Testis (tissue), 3 donors: ENCODE data around the gene LDHD. TPM values are rescaled to one million over a fixed set of nuclear protein-coding genes. Genes with fewer than 3 reads are reported as not detected.

Source experiments
- DNase-seq: peaks from one replicate; pipeline ENCODE4 v3.0.0-alpha.2; 2019
- H3K27ac ChIP-seq, 2 donors: fragments of 200-600 bp; sonication (generic); one replicate each; pipeline ENCODE4 v1.5.1; 2019
- H3K27me3 ChIP-seq: fragments of 200-600 bp; sonication (generic); one replicate; pipeline ENCODE4 v1.5.1; 2019
- H3K36me3 ChIP-seq: fragments of 200-600 bp; sonication (generic); one replicate; pipeline ENCODE4 v1.5.1; 2017; ENCODE audit warnings: low read depth; ENCODE audit errors: missing control alignments
- H3K4me1 ChIP-seq: fragments of 200-600 bp; sonication (generic); one replicate; pipeline ENCODE4 v1.5.1; 2019
- H3K4me3 ChIP-seq, 2 donors: fragments of 200-600 bp; sonication (generic); one replicate each; pipeline ENCODE4 v1.5.1; 2017 to 2019
- H3K9me3 ChIP-seq: fragments of 200-600 bp; sonication (generic); one replicate; pipeline ENCODE4 v1.5.1; 2017
- CTCF ChIP-seq, 3 experiments: fragments of 450-650 bp in 2 of 3; fragments of 200-600 bp in 1 of 3; sonication (generic) in 1 of 3; IDR thresholded peaks; one replicate each; pipeline ENCODE4 v1.5.1; 2016 to 2019; ENCODE audit warnings: antibody characterized with exemption in 3 of 3, mild to moderate bottlenecking in 2 of 3, moderate library complexity in 1 of 3
- POLR2A ChIP-seq: fragments of 450-650 bp; IDR thresholded peaks from one replicate; pipeline ENCODE4 v1.6.1; 2017; ENCODE audit warnings: antibody characterized with exemption, mild to moderate bottlenecking, moderate library complexity
- WGBS, 2 donors: methylation state at CpG; one replicate each; pipeline ENCODE4 v1.1.5; 2018; 5-methylcytosine and 5-hydroxymethylcytosine counted together
- intact Hi-C: fragments of 100-400 bp; cut with DNase I; formaldehyde crosslinking; loops from one replicate; pipeline ENCODE4 v1.15.1; 2023; ENCODE audit warnings: low total_unique reads
- polyA plus RNA-seq: library from polyadenylated mRNA; stranded (reverse); fragments of 350-450 nt; fragmentation: Illumina TruSeq; extraction: RNeasy Lipid Tissue Mini Kit (QIAGEN cat#74804); gene quantifications from one replicate; pipeline ENCODE4 v1.2.3, GENCODE V29; 2014; ENCODE audit warnings: low read depth, low replicate concordance; ENCODE audit not compliant: insufficient read depth
- total RNA-seq, 2 donors: library from RNA; depleted of rRNA; stranded (reverse); fragments of >200 nt; gene quantifications; one replicate each; pipeline ENCODE4 v1.2.3, GENCODE V29; 2016

The LDHD gene
- total and polyA plus RNA-seq, 3 donors from 2014 or later: 4.2 to 14.4 (median 5.0) TPM

- H3K27me3 ChIP-seq: no peaks in the 10 kb centered on the region
- intact Hi-C loops: no loop called here
- TF ChIP-seq POLR2A (no peak), CTCF (IDR thresholded peaks at IDR 0.05) (no peak)
- DNase-seq: no peak
- no peak overlapping the region for H3K4me3 ChIP-seq
- H3K36me3 ChIP-seq: no peaks in the 10 kb centered on the region
- H3K9me3 ChIP-seq: no peaks in the 10 kb centered on the region
- 86% methylated on average over 20 of the region's 20 CpGs; no CpG with 5 or more reads in 1 of the 2 donors for WGBS, 2 donors
- H3K27ac ChIP-seq: no peak overlapping the region
- H3K4me1 ChIP-seq: peaks cover 41% of the 10 kb centered on the region
These were observed 2.9 kb downstream of the LDHD start for GRCh38 chr16:75113541-75114121.

GRCh38 chr16:75112734-75113491 lies 3.7 kb downstream of the LDHD start:
- Histone ChIP-seq H3K27me3 (no peaks in the 10 kb centered on the region), H3K27ac (no peak overlapping the region), H3K9me3 (no peaks in the 10 kb centered on the region), H3K4me1 (peaks cover 44% of the 10 kb centered on the region), H3K4me3 (no peak overlapping the region), H3K36me3 (no peaks in the 10 kb centered on the region)
- intact Hi-C loops: no loop called here
- DNase-seq: no peak
- TF ChIP-seq POLR2A: no peak
- TF ChIP-seq CTCF (IDR thresholded peaks at IDR 0.05): no peak
- WGBS, 2 donors: 68 to 72% methylated on average over 12 to 14 of the region's 14 CpGs

GRCh38 chr16:75111961-75112733 lies 4.4 kb downstream of the LDHD start:
- H3K4me1 ChIP-seq: peaks cover 44% of the 10 kb centered on the region
- DNase-seq: no peak
- TF ChIP-seq POLR2A (no peak), CTCF (IDR thresholded peaks at IDR 0.05) (no peak)
- no peaks in the 10 kb centered on the region for H3K27me3 ChIP-seq
- intact Hi-C loops: loop anchor here (2.0 kb wide), 1 partner anchor 113 kb away; the partner anchor contains the start of gene ZNRF1
- no peak overlapping the region for H3K4me3 ChIP-seq
- WGBS, 2 donors: 40 to 49% methylated on average over 21 to 26 of the region's 26 CpGs
- no peaks in the 10 kb centered on the region for H3K36me3 ChIP-seq
- H3K27ac ChIP-seq: no peak overlapping the region
- no peaks in the 10 kb centered on the region for H3K9me3 ChIP-seq

GRCh38 chr16:75111514-75111940 lies 5.1 kb downstream of the LDHD start:
- no peak overlapping the region for H3K27ac ChIP-seq
- DNase-seq: no peak
- no peaks in the 10 kb centered on the region for H3K36me3 ChIP-seq
- no peak for TF ChIP-seq POLR2A
- peak in 1 of 3 experiments; percentile 6 for TF ChIP-seq CTCF (IDR thresholded peaks at IDR 0.05)
- H3K4me3 ChIP-seq: no peak overlapping the region
- H3K4me1 ChIP-seq: peaks cover 44% of the 10 kb centered on the region
- WGBS, 2 donors: 48 to 63% methylated on average over 1 to 7 of the region's 7 CpGs
- H3K9me3 ChIP-seq: no peaks in the 10 kb centered on the region
- intact Hi-C loops: loop anchor here (2.0 kb wide), 1 partner anchor 113 kb away; the partner anchor contains the start of gene ZNRF1
- H3K27me3 ChIP-seq: no peaks in the 10 kb centered on the region
